Measurements from ENCODE around the gene KRTAP1-1. TPM values are rescaled to one million over a fixed set of nuclear protein-coding genes. Genes with fewer than 3 reads are reported as not detected.

KRTAP1-1 gene
- total and polyA plus RNA-seq, 2 donors (not counting 1 experiment from before 2014, with no cell fraction given), result not detected

- Histone ChIP-seq H3K4me2 (replicated peaks; ENCODE audit: low read depth, low read length, poor library complexity, severe bottlenecking) (no peak overlapping the region), H3K27me3 (replicated peaks in 1 of 4; ENCODE audit: control extremely low read depth in 1 of 4, control insufficient read depth in 3 of 4, insufficient read depth in 4 of 4, low read length in 3 of 4) (peaks cover 0 to 10% (median 6%) of the 10 kb centered on the region in 4 experiments), H3K79me2 (ENCODE audit: control insufficient read depth, insufficient read depth, low read length) (no peaks in the 10 kb centered on the region), H4K20me1 (ENCODE audit: control insufficient read depth, insufficient read depth, low read length, poor library complexity, severe bottlenecking) (no peaks in the 10 kb centered on the region), H2AFZ (ENCODE audit: insufficient read depth, low read depth, low read length, poor library complexity, severe bottlenecking) (no peak overlapping the region), H3K9me3 (ENCODE audit: control extremely low read depth in 1 of 3, control insufficient read depth in 2 of 3, insufficient read depth in 1 of 3, low read length in 2 of 3) (no peaks in the 10 kb centered on the region), H3K4me1 (ENCODE audit: control insufficient read depth in 2 of 2, insufficient read depth in 2 of 2, low read length in 2 of 2) (no peaks in the 10 kb centered on the region), H3K27ac (ENCODE audit: low read length in 2 of 2) (no peak overlapping the region), H3K9ac (ENCODE audit: low read length) (no peak overlapping the region), H3K36me3 (replicated peaks in 1 of 2; ENCODE audit: control extremely low read depth in 1 of 2, control insufficient read depth in 1 of 2, extremely low read depth in 1 of 2, insufficient read depth in 2 of 2, low read length in 1 of 2) (no peaks in the 10 kb centered on the region), H3K4me3 (ENCODE audit: control extremely low read depth in 1 of 5, extremely low read depth in 1 of 5, insufficient read depth in 1 of 5, low read depth in 2 of 5, low read length in 4 of 5) (no peak overlapping the region)
- Mint-ChIP-seq H3K9me3 (ENCODE audit: insufficient read depth) (no peaks in the 10 kb centered on the region), H3K27me3 (peaks cover 51% of the 10 kb centered on the region), H3K27ac (no peak overlapping the region), H3K4me1 (no peaks in the 10 kb centered on the region), H3K4me3 (no peak overlapping the region)
- no peak for ATAC-seq (ENCODE audit: low read depth)
- intact Hi-C loops (cut with micrococcal nuclease), result no loop called here
- no CpG with 5 or more reads among the region's 2 CpGs for WGBS (ENCODE audit: insufficient coverage)
- ChIA-PET POLR2A (no interaction called here), CTCF (no interaction called here)
- TF ChIP-seq EZH2 (IDR thresholded peaks at IDR 0.05; ENCODE audit: borderline replicate concordance, insufficient read depth, low read depth, low read length, poor library complexity, severe bottlenecking) (no peak), CTCF (IDR thresholded peaks at IDR 0.05) (no peak)
- no peak for DNase-seq
Measured at GRCh38 chr17:40993084-40993483, 48.2 kb downstream of the KRTAP1-1 start.

- H2AFZ ChIP-seq (ENCODE audit: insufficient read depth, low read depth, low read length, poor library complexity, severe bottlenecking), result no peak overlapping the region
- H3K36me3 ChIP-seq (replicated peaks in 1 of 2; ENCODE audit: control extremely low read depth in 1 of 2, control insufficient read depth in 1 of 2, extremely low read depth in 1 of 2, insufficient read depth in 2 of 2, low read length in 1 of 2), result no peaks in the 10 kb centered on the region
- no peaks in the 10 kb centered on the region for H3K79me2 ChIP-seq (ENCODE audit: control insufficient read depth, insufficient read depth, low read length)
- H4K20me1 ChIP-seq (ENCODE audit: control insufficient read depth, insufficient read depth, low read length, poor library complexity, severe bottlenecking), result no peaks in the 10 kb centered on the region
- H3K9me3 ChIP-seq (ENCODE audit: control extremely low read depth in 1 of 3, control insufficient read depth in 2 of 3, insufficient read depth in 1 of 3, low read length in 2 of 3), result no peaks in the 10 kb centered on the region
- ChIA-PET CTCF (no interaction called here), POLR2A (no interaction called here)
- H3K27ac Mint-ChIP-seq, result no peak overlapping the region
- no peaks in the 10 kb centered on the region for H3K4me1 Mint-ChIP-seq
- H3K27me3 Mint-ChIP-seq, result peaks cover 53% of the 10 kb centered on the region
- H3K4me3 ChIP-seq (ENCODE audit: control extremely low read depth in 1 of 5, extremely low read depth in 1 of 5, insufficient read depth in 1 of 5, low read depth in 2 of 5, low read length in 4 of 5), result no peak overlapping the region
- H3K9ac ChIP-seq (ENCODE audit: low read length), result no peak overlapping the region
- intact Hi-C loops (cut with micrococcal nuclease), result no loop called here
- 100% methylated on average over 1 of the region's 3 CpGs for WGBS (ENCODE audit: insufficient coverage)
- H3K4me3 Mint-ChIP-seq, result no peak overlapping the region
- peaks cover 0 to 9% (median 5%) of the 10 kb centered on the region in 4 experiments for H3K27me3 ChIP-seq (replicated peaks in 1 of 4; ENCODE audit: control extremely low read depth in 1 of 4, control insufficient read depth in 3 of 4, insufficient read depth in 4 of 4, low read length in 3 of 4)
- H3K27ac ChIP-seq (ENCODE audit: low read length in 2 of 2), result no peak overlapping the region
- no peak for ATAC-seq (ENCODE audit: low read depth)
- no peak for DNase-seq
- H3K4me1 ChIP-seq (ENCODE audit: control insufficient read depth in 2 of 2, insufficient read depth in 2 of 2, low read length in 2 of 2), result no peaks in the 10 kb centered on the region
- TF ChIP-seq CTCF (IDR thresholded peaks at IDR 0.05) (no peak), EZH2 (IDR thresholded peaks at IDR 0.05; ENCODE audit: borderline replicate concordance, insufficient read depth, low read depth, low read length, poor library complexity, severe bottlenecking) (no peak)
- H3K4me2 ChIP-seq (replicated peaks; ENCODE audit: low read depth, low read length, poor library complexity, severe bottlenecking), result no peak overlapping the region
- no peaks in the 10 kb centered on the region for H3K9me3 Mint-ChIP-seq (ENCODE audit: insufficient read depth)
Measured at GRCh38 chr17:40992666-40993065, 48.6 kb downstream of the KRTAP1-1 start.

Small RNA genes lying within 50 kb of the gene (small RNA-seq; reads per million reads assigned to genes)
- not detected for gene KRTAP3-4P (ENCODE audit: insufficient read length, low read depth, low replicate concordance)

Other genes starting within 250 kb of the KRTAP1-1 start
Only the 30 nearest of the 37 such genes appear.
- gene KRT12, start 174.2 kb downstream of the KRTAP1-1 start, total RNA-seq, result not detected in 2 replicates
- not detected in 2 replicates for gene KRT12, start 174.2 kb downstream of the KRTAP1-1 start, polyA plus RNA-seq
- gene KRT20, start 156.2 kb downstream of the KRTAP1-1 start, total RNA-seq, result not detected in 2 replicates
- gene KRT20, start 156.2 kb downstream of the KRTAP1-1 start, polyA plus RNA-seq, result not detected in 2 replicates
- gene KRT23, start 103.8 kb downstream of the KRTAP1-1 start, total RNA-seq, result not detected in 2 replicates
- gene KRT23, start 103.8 kb downstream of the KRTAP1-1 start, polyA plus RNA-seq, result 0.06 TPM in 1 of 2 replicates, not detected in the other
- gene KRT39, start 74.5 kb downstream of the KRTAP1-1 start, total RNA-seq, result not detected in 2 replicates
- gene KRT39, start 74.5 kb downstream of the KRTAP1-1 start, polyA plus RNA-seq, result not detected in 2 replicates
- gene KRT40, start 57.1 kb downstream of the KRTAP1-1 start, total RNA-seq, result not detected in 2 replicates
- gene KRT40, start 57.1 kb downstream of the KRTAP1-1 start, polyA plus RNA-seq, result not detected in 2 replicates
- gene KRTAP3-3, start 47.3 kb downstream of the KRTAP1-1 start, total RNA-seq, result not detected in 2 replicates
- gene KRTAP3-3, start 47.3 kb downstream of the KRTAP1-1 start, polyA plus RNA-seq, result not detected in 2 replicates
- not detected in 2 replicates for gene KRTAP3-2, start 41.5 kb downstream of the KRTAP1-1 start, total RNA-seq
- not detected in 2 replicates for gene KRTAP3-2, start 41.5 kb downstream of the KRTAP1-1 start, polyA plus RNA-seq
- not detected in 2 replicates for gene KRTAP3-1, start 32.3 kb downstream of the KRTAP1-1 start, total RNA-seq
- gene KRTAP3-1, start 32.3 kb downstream of the KRTAP1-1 start, polyA plus RNA-seq, result not detected in 2 replicates
- not detected in 2 replicates for gene KRTAP1-5, start 14.2 kb downstream of the KRTAP1-1 start, total RNA-seq
- gene KRTAP1-5, start 14.2 kb downstream of the KRTAP1-1 start, polyA plus RNA-seq, result not detected in 2 replicates
- gene KRTAP1-4, start 11.3 kb downstream of the KRTAP1-1 start, total RNA-seq, result not detected in 2 replicates
- gene KRTAP1-4, start 11.3 kb downstream of the KRTAP1-1 start, polyA plus RNA-seq, result not detected in 2 replicates
- not detected in 2 replicates for gene KRTAP1-3, start 6.6 kb downstream of the KRTAP1-1 start, total RNA-seq
- not detected in 2 replicates for gene KRTAP1-3, start 6.6 kb downstream of the KRTAP1-1 start, polyA plus RNA-seq
- not detected in 2 replicates for gene KRTAP2-1, start 5.9 kb upstream of the KRTAP1-1 start, total RNA-seq
- not detected in 2 replicates for gene KRTAP2-1, start 5.9 kb upstream of the KRTAP1-1 start, polyA plus RNA-seq
- not detected in 2 replicates for gene KRTAP2-2, start 13.8 kb upstream of the KRTAP1-1 start, total RNA-seq
- not detected in 2 replicates for gene KRTAP2-2, start 13.8 kb upstream of the KRTAP1-1 start, polyA plus RNA-seq
- not detected in 2 replicates for gene KRTAP2-3, start 18.7 kb upstream of the KRTAP1-1 start, total RNA-seq
- gene KRTAP2-3, start 18.7 kb upstream of the KRTAP1-1 start, polyA plus RNA-seq, result not detected in 2 replicates
- not detected in 2 replicates for gene KRTAP2-4, start 24.4 kb upstream of the KRTAP1-1 start, total RNA-seq
- gene KRTAP2-4, start 24.4 kb upstream of the KRTAP1-1 start, polyA plus RNA-seq, result not detected in 2 replicates
- gene KRTAP4-7, start 42.7 kb upstream of the KRTAP1-1 start, total RNA-seq, result not detected in 2 replicates
- gene KRTAP4-7, start 42.7 kb upstream of the KRTAP1-1 start, polyA plus RNA-seq, result not detected in 2 replicates
- gene KRTAP4-8, start 56.7 kb upstream of the KRTAP1-1 start, total RNA-seq, result not detected in 2 replicates
- not detected in 2 replicates for gene KRTAP4-8, start 56.7 kb upstream of the KRTAP1-1 start, polyA plus RNA-seq
- not detected in 2 replicates for gene KRTAP4-16, start 60.8 kb upstream of the KRTAP1-1 start, total RNA-seq
- not detected in 2 replicates for gene KRTAP4-16, start 60.8 kb upstream of the KRTAP1-1 start, polyA plus RNA-seq
- gene KRTAP4-9, start 63.9 kb upstream of the KRTAP1-1 start, total RNA-seq, result not detected in 2 replicates
- gene KRTAP4-9, start 63.9 kb upstream of the KRTAP1-1 start, polyA plus RNA-seq, result not detected in 2 replicates
- not detected in 2 replicates for gene KRTAP4-11, start 76.9 kb upstream of the KRTAP1-1 start, total RNA-seq
- gene KRTAP4-11, start 76.9 kb upstream of the KRTAP1-1 start, polyA plus RNA-seq, result not detected in 2 replicates
- not detected in 2 replicates for gene KRTAP4-12, start 82.7 kb upstream of the KRTAP1-1 start, total RNA-seq
- 0.12 TPM in 1 of 2 replicates, not detected in the other for gene KRTAP4-12, start 82.7 kb upstream of the KRTAP1-1 start, polyA plus RNA-seq
- not detected in 2 replicates for gene KRTAP4-6, start 99.1 kb upstream of the KRTAP1-1 start, total RNA-seq
- gene KRTAP4-6, start 99.1 kb upstream of the KRTAP1-1 start, polyA plus RNA-seq, result not detected in 2 replicates
- not detected in 2 replicates for gene KRTAP4-5, start 108.4 kb upstream of the KRTAP1-1 start, total RNA-seq
- gene KRTAP4-5, start 108.4 kb upstream of the KRTAP1-1 start, polyA plus RNA-seq, result not detected in 2 replicates
- not detected in 2 replicates for gene KRTAP4-4, start 119.3 kb upstream of the KRTAP1-1 start, total RNA-seq
- gene KRTAP4-4, start 119.3 kb upstream of the KRTAP1-1 start, polyA plus RNA-seq, result not detected in 2 replicates
- not detected in 2 replicates for gene KRTAP4-3, start 126.8 kb upstream of the KRTAP1-1 start, total RNA-seq
- not detected in 2 replicates for gene KRTAP4-3, start 126.8 kb upstream of the KRTAP1-1 start, polyA plus RNA-seq
- not detected in 2 replicates for gene KRTAP4-2, start 136.8 kb upstream of the KRTAP1-1 start, total RNA-seq
- not detected in 2 replicates for gene KRTAP4-2, start 136.8 kb upstream of the KRTAP1-1 start, polyA plus RNA-seq
- gene KRTAP4-1, start 143.5 kb upstream of the KRTAP1-1 start, total RNA-seq, result not detected in 2 replicates
- not detected in 2 replicates for gene KRTAP4-1, start 143.5 kb upstream of the KRTAP1-1 start, polyA plus RNA-seq
- not detected in 2 replicates for gene KRTAP9-1, start 148.4 kb upstream of the KRTAP1-1 start, total RNA-seq
- not detected in 2 replicates for gene KRTAP9-1, start 148.4 kb upstream of the KRTAP1-1 start, polyA plus RNA-seq
- gene KRTAP9-2, start 185.2 kb upstream of the KRTAP1-1 start, total RNA-seq, result not detected in 2 replicates
- gene KRTAP9-2, start 185.2 kb upstream of the KRTAP1-1 start, polyA plus RNA-seq, result not detected in 2 replicates
- gene KRTAP9-3, start 191.0 kb upstream of the KRTAP1-1 start, total RNA-seq, result not detected in 2 replicates
- gene KRTAP9-3, start 191.0 kb upstream of the KRTAP1-1 start, polyA plus RNA-seq, result not detected in 2 replicates

Data from B cell (primary cell).